ENCODE data around the gene PRSS2. TPM values are rescaled to one million over a fixed set of nuclear protein-coding genes. Genes with fewer than 3 reads are reported as not detected.
A peak's percentile ranks its signal among the peaks of the same experiment; 100 is the strongest.

The PRSS2 gene
- total RNA-seq, 1 experiment from 2014 or later, result 0.40 TPM

GRCh38 chr7:142798451-142799436 is 28.0 kb downstream of the PRSS2 start:
- H3K9ac ChIP-seq (ENCODE audit: low read length), result peak overlapping the region; percentile 100
- H3K27ac ChIP-seq (ENCODE audit: low read length), result peak overlapping the region; percentile 99
- no peaks in the 10 kb centered on the region for H3K9me3 ChIP-seq (ENCODE audit: low read length)
- H3K4me3 ChIP-seq (ENCODE audit: low read length), result peak overlapping the region; percentile 83
- H4K20me1 ChIP-seq (ENCODE audit: low read length), result no peaks in the 10 kb centered on the region
- TF ChIP-seq, protein P1, sequence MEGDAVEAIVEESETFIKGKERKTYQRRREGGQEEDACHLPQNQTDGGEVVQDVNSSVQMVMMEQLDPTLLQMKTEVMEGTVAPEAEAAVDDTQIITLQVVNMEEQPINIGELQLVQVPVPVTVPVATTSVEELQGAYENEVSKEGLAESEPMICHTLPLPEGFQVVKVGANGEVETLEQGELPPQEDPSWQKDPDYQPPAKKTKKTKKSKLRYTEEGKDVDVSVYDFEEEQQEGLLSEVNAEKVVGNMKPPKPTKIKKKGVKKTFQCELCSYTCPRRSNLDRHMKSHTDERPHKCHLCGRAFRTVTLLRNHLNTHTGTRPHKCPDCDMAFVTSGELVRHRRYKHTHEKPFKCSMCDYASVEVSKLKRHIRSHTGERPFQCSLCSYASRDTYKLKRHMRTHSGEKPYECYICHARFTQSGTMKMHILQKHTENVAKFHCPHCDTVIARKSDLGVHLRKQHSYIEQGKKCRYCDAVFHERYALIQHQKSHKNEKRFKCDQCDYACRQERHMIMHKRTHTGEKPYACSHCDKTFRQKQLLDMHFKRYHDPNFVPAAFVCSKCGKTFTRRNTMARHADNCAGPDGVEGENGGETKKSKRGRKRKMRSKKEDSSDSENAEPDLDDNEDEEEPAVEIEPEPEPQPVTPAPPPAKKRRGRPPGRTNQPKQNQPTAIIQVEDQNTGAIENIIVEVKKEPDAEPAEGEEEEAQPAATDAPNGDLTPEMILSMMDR (conservative IDR thresholded peaks at IDR 0.05; ENCODE audit: low read depth, low read length), result no peak
- TF ChIP-seq EZH2phosphoT487 (IDR thresholded peaks at IDR 0.05; ENCODE audit: borderline replicate concordance, low read length) (no peak), EZH2 (IDR thresholded peaks at IDR 0.05; ENCODE audit: low read length, unreplicated experiment) (no peak)
- ChIA-PET POLR2A (ENCODE audit: unreplicated experiment) (interaction anchor here (1.2 kb wide), 1 partner anchor 15 kb away, joined by 9 read pairs; no protein-coding TSS in a partner anchor), CTCF (interaction anchor here (1.0 kb wide), 1 partner anchor 9 kb away, joined by 8 read pairs; no protein-coding TSS in a partner anchor)
- H3K4me1 ChIP-seq (ENCODE audit: insufficient read depth, low read length), result peaks cover 51% of the 10 kb centered on the region
- peak overlapping the region; percentile 84 for H3K4me2 ChIP-seq (ENCODE audit: low read length)
- H3K27me3 ChIP-seq (ENCODE audit: low read length), result no peaks in the 10 kb centered on the region
- DNase-seq (no peak), ATAC-seq (no peak)
- BruUV-seq (replicated peaks), result no TSS peak
- intact Hi-C loops (cut with micrococcal nuclease), result no loop called here
- H3K79me2 ChIP-seq (ENCODE audit: low read length), result peaks cover 56% of the 10 kb centered on the region
- H3K36me3 ChIP-seq (ENCODE audit: low read depth, low read length), result peaks cover 30% of the 10 kb centered on the region
- H2AFZ ChIP-seq (ENCODE audit: low read length), result no peak overlapping the region
- H3F3A ChIP-seq (ENCODE audit: low read length, unreplicated experiment), result no peaks in the 10 kb centered on the region
- H3K9me2 ChIP-seq (replicated peaks; ENCODE audit: low read length), result no peaks in the 10 kb centered on the region

- Histone ChIP-seq H3F3A (ENCODE audit: low read length, unreplicated experiment) (no peaks in the 10 kb centered on the region), H3K4me3 (ENCODE audit: low read length) (peak overlapping the region; percentile 17; the same call in 1 of the 2 replicates), H3K27me3 (ENCODE audit: low read length) (no peaks in the 10 kb centered on the region), H3K9me2 (replicated peaks; ENCODE audit: low read length) (no peaks in the 10 kb centered on the region), H3K27ac (ENCODE audit: low read length) (peak overlapping the region; percentile 99), H2AFZ (ENCODE audit: low read length) (no peak overlapping the region), H3K9ac (ENCODE audit: low read length) (peak overlapping the region; percentile 100; the same call in 1 of the 2 replicates), H4K20me1 (ENCODE audit: low read length) (no peaks in the 10 kb centered on the region), H3K36me3 (ENCODE audit: low read depth, low read length) (peaks cover 30% of the 10 kb centered on the region), H3K4me2 (ENCODE audit: low read length) (peak overlapping the region; percentile 84), H3K4me1 (ENCODE audit: insufficient read depth, low read length) (peaks cover 45% of the 10 kb centered on the region), H3K79me2 (ENCODE audit: low read length) (peaks cover 56% of the 10 kb centered on the region), H3K9me3 (ENCODE audit: low read length) (no peaks in the 10 kb centered on the region)
- ChIA-PET CTCF (interaction anchor here (0.7 kb wide), 1 partner anchor 9 kb away, joined by 3 read pairs; no protein-coding TSS in a partner anchor), POLR2A (ENCODE audit: unreplicated experiment) (no interaction called here)
- intact Hi-C loops (cut with micrococcal nuclease), result no loop called here
- DNase-seq (no peak), ATAC-seq (no peak)
- BruUV-seq (replicated peaks), result no TSS peak
- no peak for TF ChIP-seq EZH2 (IDR thresholded peaks at IDR 0.05; ENCODE audit: low read length, unreplicated experiment)
- TF ChIP-seq, protein P1 (conservative IDR thresholded peaks at IDR 0.05; ENCODE audit: low read depth, low read length), result no peak
- no peak for TF ChIP-seq EZH2phosphoT487 (IDR thresholded peaks at IDR 0.05; ENCODE audit: borderline replicate concordance, low read length)
Measured at GRCh38 chr7:142799437-142799835, 28.7 kb downstream of the PRSS2 start.
